ENCODE data around the gene ITGA5. TPM values are rescaled to one million over a fixed set of nuclear protein-coding genes. Genes with fewer than 3 reads are reported as not detected.

ITGA5 gene
- polyA plus RNA-seq, 2 donors = 20.0 to 42.8 TPM

DNA sequence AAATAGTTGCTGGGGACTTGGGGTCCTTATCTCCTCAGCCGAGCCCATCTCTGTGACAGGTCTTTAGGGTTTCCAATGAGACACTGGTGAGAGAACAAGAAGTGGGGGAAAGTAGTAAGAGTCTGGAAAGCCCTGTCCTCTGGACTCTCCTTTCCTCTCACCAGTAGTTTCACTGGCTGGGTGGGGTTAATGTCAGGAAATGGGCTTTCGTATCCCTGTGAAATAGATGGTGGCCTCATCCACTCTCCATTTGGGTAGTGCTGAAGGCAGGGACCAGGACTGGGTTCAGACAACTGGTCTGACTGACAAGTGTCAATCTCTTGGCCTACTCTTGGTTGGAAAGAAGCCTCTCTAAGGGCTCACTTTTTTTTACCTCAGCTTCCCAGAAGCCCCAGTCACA, 42.1 kb downstream of the ITGA5 start:
- Histone ChIP-seq H3K4me1 (ENCODE audit: control insufficient read depth in 2 of 2, insufficient read depth in 2 of 2, low read length in 1 of 2) (peaks cover 3 to 16% of the 10 kb centered on the region in 2 donors), H3K4me3 (ENCODE audit: low read depth in 1 of 2, low read length in 2 of 2) (no peak overlapping the region), H3K36me3 (ENCODE audit: control insufficient read depth in 2 of 2, insufficient read depth in 2 of 2, low read length in 1 of 2) (peaks cover 0 to 13% of the 10 kb centered on the region in 2 donors), H3K9me3 (ENCODE audit: control insufficient read depth in 2 of 2, insufficient read depth in 1 of 2, low read depth in 1 of 2, low read length in 1 of 2) (no peaks in the 10 kb centered on the region), H3K27ac (ENCODE audit: low read depth in 2 of 2, low read length in 1 of 2) (peak overlapping the region in 1 of 2 donors; percentile 95), H3K27me3 (ENCODE audit: control insufficient read depth in 1 of 2, insufficient read depth in 2 of 2, low read length in 2 of 2) (no peaks in the 10 kb centered on the region)
- WGBS, 2 donors = 79 to 85% methylated on average over 2 of the region's 2 CpGs

GRCh38 chr12:54376596-54376995, 42.5 kb downstream of the ITGA5 start:
- 59 to 66% methylated on average over 4 of the region's 4 CpGs for WGBS, 2 donors
- Histone ChIP-seq H3K9me3 (ENCODE audit: control insufficient read depth in 2 of 2, insufficient read depth in 1 of 2, low read depth in 1 of 2, low read length in 1 of 2) (no peaks in the 10 kb centered on the region), H3K27ac (ENCODE audit: low read depth in 2 of 2, low read length in 1 of 2) (peak overlapping the region in 1 of 2 donors; percentile 95), H3K27me3 (ENCODE audit: control insufficient read depth in 1 of 2, insufficient read depth in 2 of 2, low read length in 2 of 2) (no peaks in the 10 kb centered on the region), H3K4me3 (ENCODE audit: low read depth in 1 of 2, low read length in 2 of 2) (no peak overlapping the region), H3K4me1 (ENCODE audit: control insufficient read depth in 2 of 2, insufficient read depth in 2 of 2, low read length in 1 of 2) (peaks cover 7 to 20% of the 10 kb centered on the region in 2 donors), H3K36me3 (ENCODE audit: control insufficient read depth in 2 of 2, insufficient read depth in 2 of 2, low read length in 1 of 2) (peaks cover 0 to 17% of the 10 kb centered on the region in 2 donors)

DNA sequence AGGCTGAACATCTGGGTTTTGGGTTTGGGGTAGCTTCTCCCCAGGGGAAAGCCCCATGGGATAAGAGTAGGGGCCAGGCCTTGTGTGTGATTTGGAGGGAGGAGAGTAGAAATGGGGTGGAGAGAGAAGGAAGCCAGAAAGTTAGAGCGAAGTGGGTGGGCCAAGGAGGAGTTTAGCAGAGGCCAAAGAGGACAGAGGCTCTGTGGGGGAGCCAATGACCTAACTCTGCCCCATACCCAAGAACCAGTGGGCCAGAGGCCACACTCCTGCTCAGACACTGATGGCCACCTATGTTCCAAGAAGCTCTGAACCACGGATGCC, 43.8 kb downstream of the ITGA5 start:
- Histone ChIP-seq H3K4me1 (ENCODE audit: control insufficient read depth in 2 of 2, insufficient read depth in 2 of 2, low read length in 1 of 2) (peaks cover 7 to 23% of the 10 kb centered on the region in 2 donors), H3K36me3 (ENCODE audit: control insufficient read depth in 2 of 2, insufficient read depth in 2 of 2, low read length in 1 of 2) (peaks cover 0 to 24% of the 10 kb centered on the region in 2 donors), H3K9me3 (ENCODE audit: control insufficient read depth in 2 of 2, insufficient read depth in 1 of 2, low read depth in 1 of 2, low read length in 1 of 2) (no peaks in the 10 kb centered on the region), H3K27me3 (ENCODE audit: control insufficient read depth in 1 of 2, insufficient read depth in 2 of 2, low read length in 2 of 2) (no peaks in the 10 kb centered on the region), H3K4me3 (ENCODE audit: low read depth in 1 of 2, low read length in 2 of 2) (no peak overlapping the region), H3K27ac (ENCODE audit: low read depth in 2 of 2, low read length in 1 of 2) (peak overlapping the region; percentile 77 to 95)
- WGBS, 2 donors = 52 to 70% methylated on average over 2 of the region's 2 CpGs

DNA sequence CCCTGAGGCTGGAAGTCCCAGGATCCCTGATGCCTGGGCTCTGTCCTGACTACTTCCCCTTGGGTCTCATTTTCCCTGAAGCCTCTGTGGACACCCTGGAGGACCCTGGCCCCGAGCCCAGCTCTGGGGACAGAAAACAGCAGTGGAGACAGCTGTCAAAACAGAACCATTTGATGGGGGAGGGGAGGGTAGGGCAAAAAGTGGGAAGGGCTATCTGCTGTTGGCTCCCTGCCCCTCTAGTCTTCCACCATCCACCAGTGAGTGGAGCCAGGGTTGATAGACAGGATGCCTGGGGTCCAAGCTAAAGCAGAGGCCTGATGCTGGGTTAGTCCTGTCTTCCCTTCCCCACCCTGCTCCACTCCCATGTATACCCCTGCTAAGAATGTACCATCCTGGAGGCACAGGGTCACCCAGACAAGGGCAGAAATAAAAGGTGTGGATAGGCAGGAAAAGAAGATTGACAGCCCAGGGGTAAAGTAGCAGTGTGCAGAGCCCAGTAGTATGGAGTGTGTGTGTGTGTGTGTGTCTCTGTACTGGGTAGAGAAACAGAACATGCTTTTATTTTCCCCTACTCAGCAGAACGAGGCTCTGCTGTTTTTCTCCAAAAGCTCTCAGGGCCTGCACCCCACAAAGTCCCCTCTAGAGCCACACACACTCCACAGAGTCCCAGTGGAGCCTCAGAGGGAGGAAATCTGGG, 44.4 kb downstream of the ITGA5 start:
- WGBS, 2 donors = 44 to 50% methylated on average over 2 of the region's 2 CpGs
- H3K4me1 ChIP-seq (ENCODE audit: control insufficient read depth in 2 of 2, insufficient read depth in 2 of 2, low read length in 1 of 2) = peaks cover 7 to 20% of the 10 kb centered on the region in 2 donors

DNA sequence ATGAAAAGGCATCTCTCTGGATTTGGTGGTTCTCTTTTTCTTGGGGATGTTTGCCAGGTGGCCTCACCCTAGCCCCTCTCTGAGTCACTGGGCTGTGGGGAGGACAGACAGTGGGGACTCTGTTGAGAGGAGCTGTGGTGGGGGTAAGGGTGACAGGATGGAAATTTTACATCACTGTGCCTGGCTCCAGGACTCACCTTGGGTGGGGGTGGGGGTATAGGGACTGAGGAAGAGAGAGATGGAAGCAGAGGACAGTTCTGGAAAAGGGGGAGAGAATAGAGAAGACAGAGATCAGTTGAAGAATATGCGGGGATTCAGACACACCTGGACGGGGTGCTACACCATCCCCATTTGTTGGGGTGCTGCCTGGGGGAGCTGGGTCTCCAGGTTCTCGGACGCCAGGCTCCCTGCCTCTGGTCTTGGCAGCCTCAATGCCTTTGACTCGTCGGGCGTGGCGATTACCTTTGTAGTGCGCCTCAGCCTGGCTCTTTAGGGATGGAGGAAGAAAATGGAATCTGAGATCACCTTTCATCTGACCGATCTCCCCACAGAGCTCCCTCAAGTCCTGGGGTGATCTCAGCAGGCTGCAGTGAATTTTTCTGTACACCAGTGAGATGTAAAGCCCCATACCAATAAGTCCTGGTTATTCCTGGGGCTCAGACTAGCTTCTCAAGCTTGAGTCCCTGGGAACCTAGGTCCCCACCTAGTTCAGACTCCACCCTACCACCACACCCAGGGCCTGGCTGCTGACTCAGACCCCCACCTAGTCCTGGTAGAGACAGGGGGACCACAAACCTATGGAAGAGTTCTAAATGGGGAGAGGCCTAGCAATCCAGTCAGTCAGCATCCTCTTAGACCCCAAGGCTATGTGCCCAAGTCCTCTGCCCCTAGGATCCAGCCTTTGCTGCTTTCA, 45.2 kb downstream of the ITGA5 start:
- H3K4me3 ChIP-seq (ENCODE audit: low read depth in 1 of 2, low read length in 2 of 2) = no peak overlapping the region
- no peaks in the 10 kb centered on the region for H3K9me3 ChIP-seq (ENCODE audit: control insufficient read depth in 2 of 2, insufficient read depth in 1 of 2, low read depth in 1 of 2, low read length in 1 of 2)
- peak overlapping the region; percentile 77 to 95 for H3K27ac ChIP-seq (ENCODE audit: low read depth in 2 of 2, low read length in 1 of 2)
- peaks cover 0 to 24% of the 10 kb centered on the region in 2 donors for H3K36me3 ChIP-seq (ENCODE audit: control insufficient read depth in 2 of 2, insufficient read depth in 2 of 2, low read length in 1 of 2)
- WGBS, 2 donors = 64 to 83% methylated on average over 8 to 10 of the region's 10 CpGs
- H3K4me1 ChIP-seq (ENCODE audit: control insufficient read depth in 2 of 2, insufficient read depth in 2 of 2, low read length in 1 of 2) = peaks cover 4 to 22% of the 10 kb centered on the region in 2 donors
- H3K27me3 ChIP-seq (ENCODE audit: control insufficient read depth in 1 of 2, insufficient read depth in 2 of 2, low read length in 2 of 2) = no peaks in the 10 kb centered on the region

More for the DNA sequence above, 44.4 kb downstream of the ITGA5 start:
- Histone ChIP-seq H3K4me3 (ENCODE audit: low read depth in 1 of 2, low read length in 2 of 2) (no peak overlapping the region), H3K27ac (ENCODE audit: low read depth in 2 of 2, low read length in 1 of 2) (peak overlapping the region; percentile 77 to 95), H3K36me3 (ENCODE audit: control insufficient read depth in 2 of 2, insufficient read depth in 2 of 2, low read length in 1 of 2) (peaks cover 0 to 24% of the 10 kb centered on the region in 2 donors), H3K27me3 (ENCODE audit: control insufficient read depth in 1 of 2, insufficient read depth in 2 of 2, low read length in 2 of 2) (no peaks in the 10 kb centered on the region), H3K9me3 (ENCODE audit: control insufficient read depth in 2 of 2, insufficient read depth in 1 of 2, low read depth in 1 of 2, low read length in 1 of 2) (no peaks in the 10 kb centered on the region)

GRCh38 chr12:54372113-54372806, 46.8 kb downstream of the ITGA5 start:
- Histone ChIP-seq H3K4me3 (ENCODE audit: low read depth in 1 of 2, low read length in 2 of 2) (no peak overlapping the region), H3K9me3 (ENCODE audit: control insufficient read depth in 2 of 2, insufficient read depth in 1 of 2, low read depth in 1 of 2, low read length in 1 of 2) (no peaks in the 10 kb centered on the region), H3K4me1 (ENCODE audit: control insufficient read depth in 2 of 2, insufficient read depth in 2 of 2, low read length in 1 of 2) (peaks cover 4 to 22% of the 10 kb centered on the region in 2 donors), H3K27me3 (ENCODE audit: control insufficient read depth in 1 of 2, insufficient read depth in 2 of 2, low read length in 2 of 2) (no peaks in the 10 kb centered on the region), H3K36me3 (ENCODE audit: control insufficient read depth in 2 of 2, insufficient read depth in 2 of 2, low read length in 1 of 2) (peaks cover 0 to 18% of the 10 kb centered on the region in 2 donors), H3K27ac (ENCODE audit: low read depth in 2 of 2, low read length in 1 of 2) (peak overlapping the region; percentile 23 to 81)
- 48 to 52% methylated on average over 8 of the region's 8 CpGs for WGBS, 2 donors

GRCh38 chr12:54371328-54372112, 47.5 kb downstream of the ITGA5 start:
- no peak overlapping the region for H3K4me3 ChIP-seq (ENCODE audit: low read depth in 1 of 2, low read length in 2 of 2)
- 32 to 56% methylated on average over 5 of the region's 5 CpGs for WGBS, 2 donors
- H3K27ac ChIP-seq (ENCODE audit: low read depth in 2 of 2, low read length in 1 of 2) = peak overlapping the region; percentile 50 to 81
- peaks cover 4 to 22% of the 10 kb centered on the region in 2 donors for H3K4me1 ChIP-seq (ENCODE audit: control insufficient read depth in 2 of 2, insufficient read depth in 2 of 2, low read length in 1 of 2)
- H3K36me3 ChIP-seq (ENCODE audit: control insufficient read depth in 2 of 2, insufficient read depth in 2 of 2, low read length in 1 of 2) = peaks cover 0 to 17% of the 10 kb centered on the region in 2 donors
- H3K9me3 ChIP-seq (ENCODE audit: control insufficient read depth in 2 of 2, insufficient read depth in 1 of 2, low read depth in 1 of 2, low read length in 1 of 2) = no peaks in the 10 kb centered on the region
- no peaks in the 10 kb centered on the region for H3K27me3 ChIP-seq (ENCODE audit: control insufficient read depth in 1 of 2, insufficient read depth in 2 of 2, low read length in 2 of 2)

GRCh38 chr12:54370171-54370730, 48.8 kb downstream of the ITGA5 start:
- Histone ChIP-seq H3K4me3 (ENCODE audit: low read depth in 1 of 2, low read length in 2 of 2) (peak overlapping the region in 1 of 2 donors; percentile 13), H3K4me1 (ENCODE audit: control insufficient read depth in 2 of 2, insufficient read depth in 2 of 2, low read length in 1 of 2) (peaks cover 4 to 22% of the 10 kb centered on the region in 2 donors), H3K36me3 (ENCODE audit: control insufficient read depth in 2 of 2, insufficient read depth in 2 of 2, low read length in 1 of 2) (peaks cover 0 to 17% of the 10 kb centered on the region in 2 donors), H3K27ac (ENCODE audit: low read depth in 2 of 2, low read length in 1 of 2) (peak overlapping the region in 1 of 2 donors; percentile 4), H3K27me3 (ENCODE audit: control insufficient read depth in 1 of 2, insufficient read depth in 2 of 2, low read length in 2 of 2) (no peaks in the 10 kb centered on the region), H3K9me3 (ENCODE audit: control insufficient read depth in 2 of 2, insufficient read depth in 1 of 2, low read depth in 1 of 2, low read length in 1 of 2) (no peaks in the 10 kb centered on the region)
- 27 to 31% methylated on average over 43 to 44 of the region's 44 CpGs for WGBS, 2 donors

Measured in esophagus (tissue), 2 donors.